Medulla oblongata (tissue), 1 donor: Measurements from ENCODE around the gene NUBPL.
"Not testable (repeated sequence)": the region's sequence is repeated elsewhere in the genome, so short reads cannot be mapped to it uniquely, and the experiment has no call there.

Experiments
- DNase-seq: peaks from one replicate; pipeline ENCODE4 v3.0.0-alpha.2; 2015; ENCODE audit errors: extremely low spot score

Gene NUBPL

GRCh38 chr14:31578266-31578665 lies 17.1 kb downstream of the NUBPL start:
- peak; percentile 37 for DNase-seq

GRCh38 chr14:31578792-31579501 lies 17.7 kb downstream of the NUBPL start:
- DNase-seq: no peak

GRCh38 chr14:31580234-31580633 lies 19.0 kb downstream of the NUBPL start:
- no peak for DNase-seq

DNA sequence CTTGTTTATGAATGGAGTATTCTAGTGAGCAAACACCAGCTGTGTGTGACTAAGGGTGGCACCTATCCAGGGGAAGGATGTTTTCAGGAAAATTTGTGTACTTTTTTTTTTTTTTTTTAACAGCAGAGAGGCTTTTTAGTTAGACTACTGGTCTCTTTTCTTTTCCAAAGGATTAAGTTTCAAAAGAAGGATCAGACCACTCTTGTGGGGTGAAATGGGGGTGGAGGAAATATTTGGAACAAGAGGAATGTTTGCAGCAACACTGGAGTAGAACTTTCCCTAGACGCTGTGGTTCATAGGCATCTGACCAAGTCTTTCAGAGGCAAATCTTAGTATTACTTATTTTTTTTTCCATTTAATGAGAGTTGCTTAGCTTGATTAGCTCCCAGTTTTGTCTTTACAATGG lies 21.1 kb downstream of the NUBPL start:
- peak; percentile 59 for DNase-seq

DNA sequence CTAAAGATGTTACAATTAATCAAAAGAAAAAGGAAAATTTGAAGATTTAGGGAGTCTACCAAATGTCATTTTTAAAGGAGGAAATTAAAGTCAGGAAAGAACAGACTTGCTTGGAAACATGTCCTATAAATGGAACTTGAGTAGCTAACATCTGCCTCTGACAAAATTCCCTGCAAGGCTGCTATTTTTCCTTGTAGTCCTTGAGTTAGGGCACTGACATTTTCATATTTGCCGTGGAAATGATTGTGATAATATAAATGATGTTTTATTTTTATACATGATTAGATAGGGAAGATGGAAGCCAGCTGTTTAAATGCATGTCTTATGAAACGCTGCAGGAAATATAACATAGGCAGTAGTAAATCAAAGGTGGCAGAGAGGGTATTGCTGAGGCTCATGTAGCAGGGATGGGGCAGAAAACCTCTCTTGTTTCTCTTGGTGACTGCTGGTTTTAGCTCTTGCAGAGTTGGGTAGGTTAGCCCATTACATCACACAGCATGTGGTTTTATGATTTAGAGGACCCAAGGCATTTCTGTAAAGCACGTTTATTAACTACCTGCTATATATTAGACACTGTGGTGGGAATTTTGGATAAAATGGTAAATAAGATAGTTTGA lies 21.7 kb downstream of the NUBPL start:
- DNase-seq: no peak

GRCh38 chr14:31590206-31590605 lies 29.0 kb downstream of the NUBPL start:
- DNase-seq: no peak

- DNase-seq: no peak
These were observed 30.9 kb downstream of the NUBPL start for GRCh38 chr14:31592122-31592521.

DNA sequence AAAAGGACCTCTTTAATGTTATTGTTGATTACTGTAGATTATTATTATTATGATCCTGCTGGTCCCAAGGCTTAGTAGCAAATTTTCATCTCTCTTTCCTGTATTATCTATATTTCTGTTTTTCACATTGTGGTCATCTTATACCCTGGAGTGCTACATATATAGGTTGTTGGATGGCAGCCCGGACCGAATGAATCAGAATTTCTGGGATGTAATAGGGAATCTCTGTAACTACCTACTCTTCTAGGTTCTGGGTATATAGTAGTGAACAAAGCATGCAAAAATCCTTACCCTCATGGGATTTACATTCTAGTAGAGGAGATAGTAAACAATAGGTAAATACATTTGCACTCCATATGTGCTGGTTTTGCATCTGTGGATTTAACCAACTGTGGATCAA lies 31.4 kb downstream of the NUBPL start:
- no peak for DNase-seq

DNA sequence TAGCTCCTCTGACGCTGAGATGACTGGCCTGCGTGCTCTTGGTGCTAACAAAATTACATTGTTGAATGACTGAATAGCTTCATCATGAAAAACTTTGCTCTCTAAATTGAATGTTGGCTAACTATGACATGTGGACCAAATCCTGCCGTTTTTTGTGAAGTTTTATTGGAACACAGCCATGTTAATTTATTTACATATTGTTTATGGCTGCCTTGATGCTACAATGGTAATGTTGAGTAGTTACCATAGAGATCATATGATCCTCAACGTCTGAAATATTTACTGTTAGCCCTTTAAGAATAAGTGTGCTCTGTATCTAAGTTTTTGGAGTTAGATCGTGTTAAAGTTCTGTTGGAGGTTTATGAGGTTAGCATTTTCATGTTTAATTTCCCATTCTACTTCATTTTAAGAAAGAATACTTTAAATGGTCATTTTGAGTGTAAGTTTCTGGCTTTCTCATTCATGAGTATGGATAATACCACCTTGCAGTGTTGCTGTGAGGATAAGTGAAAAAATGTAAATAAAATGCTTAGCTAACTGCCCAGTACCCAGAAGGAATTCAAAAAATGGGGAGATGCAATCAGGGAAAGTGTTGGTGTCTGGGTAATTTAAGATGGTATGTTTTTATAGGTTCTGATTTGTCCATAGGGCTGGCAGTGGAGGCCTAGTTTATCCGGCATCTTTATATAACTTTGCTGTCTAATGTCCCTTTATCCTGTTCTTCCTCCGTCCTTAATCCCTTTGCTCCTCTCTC lies 35.3 kb downstream of the NUBPL start:
- DNase-seq: no peak

GRCh38 chr14:31605702-31606101 lies 44.5 kb downstream of the NUBPL start:
- DNase-seq: no peak

- no peak for DNase-seq
These were observed 50.7 kb downstream of the NUBPL start for GRCh38 chr14:31611778-31612433.

DNA sequence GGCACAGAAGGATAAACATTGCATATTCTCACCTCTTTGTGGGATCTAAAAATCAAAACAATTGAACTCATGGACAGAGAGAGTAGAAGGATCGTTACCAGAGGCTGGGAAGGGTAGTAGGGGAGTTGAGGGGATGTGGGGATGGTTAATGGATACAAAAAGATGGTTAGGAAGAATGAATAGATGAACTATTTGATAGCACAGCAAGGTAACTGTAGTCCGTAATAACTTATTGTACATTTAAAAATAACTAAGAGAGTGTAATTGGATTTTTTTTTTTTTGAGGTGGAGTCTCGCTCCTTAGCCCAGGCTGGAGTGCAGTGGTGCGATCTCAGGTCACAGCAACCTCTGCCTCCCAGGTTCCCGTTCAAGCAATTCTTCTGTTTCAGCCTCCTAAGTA lies 52.0 kb downstream of the NUBPL start:
- no peak for DNase-seq

DNA sequence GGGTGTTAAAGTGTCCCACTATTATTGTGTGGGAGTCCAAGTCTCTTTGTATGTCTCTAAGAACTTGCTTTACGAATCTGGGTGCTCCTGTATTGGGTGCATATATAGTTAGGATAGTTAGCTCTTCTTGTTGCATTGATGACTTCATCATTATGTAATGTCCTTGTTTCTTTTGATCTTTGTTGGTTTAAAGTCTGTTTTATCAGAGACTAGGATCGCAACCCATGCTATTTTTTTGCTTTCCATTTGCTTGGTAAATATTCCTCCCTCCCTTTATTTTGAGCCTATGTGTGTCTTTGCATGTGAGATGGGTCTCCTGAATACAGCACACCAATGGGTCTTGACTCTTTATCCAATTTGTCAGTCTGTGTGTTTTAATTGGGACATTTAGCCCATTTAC lies 57.7 kb downstream of the NUBPL start:
- not testable (repeated sequence) for DNase-seq

GRCh38 chr14:31619440-31619839 lies 58.2 kb downstream of the NUBPL start:
- DNase-seq: no peak

DNA sequence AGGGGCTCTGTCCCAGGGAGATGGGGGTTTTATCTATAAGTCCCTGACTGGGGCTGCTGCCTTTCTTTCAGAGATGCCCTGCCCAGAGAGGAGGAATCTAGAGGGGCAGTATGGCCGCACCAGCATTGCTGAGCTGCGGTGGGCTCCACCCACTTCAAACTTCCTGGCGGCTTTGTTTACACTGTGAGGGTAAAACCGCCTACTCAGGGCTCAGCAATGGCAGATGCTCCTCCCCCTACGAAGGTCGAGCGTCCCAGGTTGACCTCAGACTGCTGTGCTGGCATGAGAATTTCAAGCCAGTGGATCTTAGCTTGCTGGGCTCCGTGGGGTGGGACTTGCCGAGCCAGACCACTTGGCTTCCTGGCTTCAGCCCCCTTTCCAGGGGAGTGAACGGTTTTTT lies 59.7 kb downstream of the NUBPL start:
- not testable (repeated sequence) for DNase-seq

- DNase-seq: no peak
These were observed 60.9 kb downstream of the NUBPL start for GRCh38 chr14:31622060-31622459.

GRCh38 chr14:31652900-31653299 lies 91.7 kb downstream of the NUBPL start:
- not testable (repeated sequence) for DNase-seq

DNA sequence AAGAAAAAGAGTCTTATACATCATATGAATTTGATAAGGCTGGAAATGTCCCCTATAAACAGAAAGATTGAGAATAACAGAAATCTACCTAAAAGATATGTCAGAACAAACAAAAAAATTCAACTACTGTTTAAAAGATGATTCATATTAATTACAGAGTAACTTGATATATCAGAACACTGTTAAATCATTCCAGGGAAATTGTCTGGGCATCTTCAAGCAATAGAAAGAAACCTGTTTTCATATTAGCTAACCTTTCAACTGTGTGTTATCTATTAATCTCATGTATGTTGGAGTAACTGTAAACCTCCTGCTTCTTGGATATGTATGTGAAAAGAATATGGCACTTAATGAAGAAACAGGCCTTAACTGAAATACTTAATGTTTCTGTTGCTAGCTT lies 96.7 kb downstream of the NUBPL start:
- no peak for DNase-seq

GRCh38 chr14:31659278-31659677 lies 98.1 kb downstream of the NUBPL start:
- no peak for DNase-seq

DNA sequence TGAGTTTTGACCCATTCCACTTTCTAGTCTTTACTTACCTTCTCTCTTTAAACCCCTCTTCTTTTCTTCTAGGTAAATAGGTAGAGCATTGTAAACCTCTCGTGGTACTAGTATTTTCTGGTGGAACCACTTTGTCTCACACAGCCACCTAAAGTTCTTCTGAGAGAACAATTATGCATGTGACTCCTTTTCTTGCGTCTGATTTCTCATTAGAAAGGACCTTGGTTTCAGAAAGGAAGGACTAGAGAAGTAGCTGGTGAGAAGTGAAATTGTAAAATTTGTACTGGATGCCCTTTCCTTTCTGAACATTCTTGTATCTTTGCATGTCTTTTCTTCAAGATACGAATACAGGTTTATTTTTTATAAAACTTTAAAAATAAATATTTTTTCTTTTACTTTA lies 99.0 kb downstream of the NUBPL start:
- no peak for DNase-seq

GRCh38 chr14:31660728-31661127 lies 99.5 kb downstream of the NUBPL start:
- no peak for DNase-seq

DNA sequence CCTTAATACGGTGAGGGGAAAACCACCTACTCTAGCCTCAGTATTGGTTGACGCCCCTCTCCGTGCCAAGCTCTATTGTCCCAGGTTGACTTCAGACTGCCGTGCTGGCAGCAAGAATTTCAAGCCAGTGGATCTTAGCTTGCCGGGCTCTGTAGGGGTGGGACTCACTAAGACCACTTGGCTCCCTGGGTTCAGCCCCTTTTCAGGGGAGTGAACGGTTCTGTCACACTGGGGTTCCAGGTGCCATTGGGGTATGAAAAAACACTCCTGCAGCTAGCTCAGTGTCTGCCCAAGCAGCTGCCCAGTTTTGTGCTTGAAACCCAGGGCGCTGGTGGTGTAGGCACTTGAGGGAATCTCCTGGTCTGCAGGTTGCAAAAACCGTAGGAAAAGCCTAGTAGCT lies 107.1 kb downstream of the NUBPL start:
- DNase-seq: no peak
